DND-41 (cell line): ENCODE results near the gene RUNX3.

ENCODE experiments used
- ATAC-seq: fragments of 200-7000 bp; cut with Tn5 transposase; 3 replicates; pipeline ENCODE4 v1.9.1; 2021; ENCODE audit warnings: low read depth; ENCODE audit not compliant: insufficient read depth
- DNase-seq: peaks from one replicate; pipeline ENCODE4 v3.0.0-alpha.2; 2020
- H2AFZ ChIP-seq: 2 replicates; pipeline ENCODE4 v1.6.0; 2012; ENCODE audit warnings: low read depth, low read length
- H3K27ac ChIP-seq: 2 replicates; pipeline ENCODE4 v1.5.1; 2012; ENCODE audit warnings: low read length, inconsistent platforms
- H3K27me3 ChIP-seq: fragments of 200-600 bp; sonication (generic); 2 replicates; pipeline ENCODE4 v1.6.0; 2012; ENCODE audit warnings: low read length, mild to moderate bottlenecking, inconsistent platforms; ENCODE audit not compliant: insufficient read depth, poor library complexity
- H3K36me3 ChIP-seq: 2 replicates; pipeline ENCODE4 v1.5.1; 2012; ENCODE audit warnings: low read length, inconsistent platforms; ENCODE audit not compliant: insufficient read depth
- H3K4me1 ChIP-seq: 2 replicates; pipeline ENCODE4 v1.5.1; 2012; ENCODE audit warnings: mild to moderate bottlenecking, low read length; ENCODE audit not compliant: insufficient read depth
- H3K4me2 ChIP-seq: 2 replicates; pipeline ENCODE4 v1.6.0; 2012; ENCODE audit warnings: mild to moderate bottlenecking, moderate library complexity, low read length, inconsistent platforms; ENCODE audit not compliant: insufficient read depth
- H3K4me3 ChIP-seq, 2 experiments: fragments of 200-600 bp in 1 of 2; shearing (Covaris generic) in 1 of 2; 2 replicates each; pipeline ENCODE4 v1.5.1; 2012 to 2016; ENCODE audit warnings: inconsistent platforms in 2 of 2, low read length in 2 of 2, mild to moderate bottlenecking in 2 of 2, low read depth in 1 of 2, moderate library complexity in 1 of 2
- H3K79me2 ChIP-seq: 2 replicates; pipeline ENCODE4 v1.6.0; 2012; ENCODE audit warnings: low read length, inconsistent platforms; ENCODE audit not compliant: insufficient read depth
- H3K9ac ChIP-seq: 2 replicates; pipeline ENCODE4 v1.6.0; 2012; ENCODE audit warnings: low read depth, mild to moderate bottlenecking, inconsistent platforms, low read length, moderate library complexity
- H3K9me3 ChIP-seq: 2 replicates; pipeline ENCODE4 v1.5.1; 2012; ENCODE audit warnings: low read length, moderate library complexity, mild to moderate bottlenecking, inconsistent platforms; ENCODE audit not compliant: insufficient read depth, severe bottlenecking
- H4K20me1 ChIP-seq: 2 replicates; pipeline ENCODE4 v1.6.0; 2012; ENCODE audit warnings: low read length; ENCODE audit not compliant: insufficient read depth
- EZH2 ChIP-seq: IDR thresholded peaks from 3 replicates; pipeline ENCODE4 v1.6.1; 2012; ENCODE audit warnings: borderline replicate concordance, low read depth, mild to moderate bottlenecking, moderate library complexity, low read length, inconsistent platforms; ENCODE audit not compliant: severe bottlenecking
- TF ChIP-seq, protein P1 (sequence below): IDR thresholded peaks from 2 replicates; pipeline ENCODE4 v1.5.1; 2012; ENCODE audit warnings: borderline replicate concordance, low read length, moderate library complexity, mild to moderate bottlenecking; ENCODE audit not compliant: poor library complexity, severe bottlenecking; ENCODE audit errors: extremely low read depth

The RUNX3 gene

GRCh38 chr1:24927473-24927872 lies 2.6 kb downstream of the RUNX3 start:
- peak overlapping the region; percentile 89 for H3K4me2 ChIP-seq
- no peak overlapping the region for H3K4me3 ChIP-seq
- H3K9ac ChIP-seq, result peak overlapping the region; percentile 74; the same call in 1 of the 2 replicates
- DNase-seq (no peak), ATAC-seq (no peak)
- H3K4me1 ChIP-seq, result peaks cover 50% of the 10 kb centered on the region
- H4K20me1 ChIP-seq, result peaks cover 42% of the 10 kb centered on the region
- H3K27me3 ChIP-seq, result peaks cover 33% of the 10 kb centered on the region
- H2AFZ ChIP-seq, result no peak overlapping the region
- peaks cover 29% of the 10 kb centered on the region for H3K79me2 ChIP-seq
- H3K36me3 ChIP-seq, result peaks cover 24% of the 10 kb centered on the region
- no peak for TF ChIP-seq EZH2
- TF ChIP-seq, protein P1, sequence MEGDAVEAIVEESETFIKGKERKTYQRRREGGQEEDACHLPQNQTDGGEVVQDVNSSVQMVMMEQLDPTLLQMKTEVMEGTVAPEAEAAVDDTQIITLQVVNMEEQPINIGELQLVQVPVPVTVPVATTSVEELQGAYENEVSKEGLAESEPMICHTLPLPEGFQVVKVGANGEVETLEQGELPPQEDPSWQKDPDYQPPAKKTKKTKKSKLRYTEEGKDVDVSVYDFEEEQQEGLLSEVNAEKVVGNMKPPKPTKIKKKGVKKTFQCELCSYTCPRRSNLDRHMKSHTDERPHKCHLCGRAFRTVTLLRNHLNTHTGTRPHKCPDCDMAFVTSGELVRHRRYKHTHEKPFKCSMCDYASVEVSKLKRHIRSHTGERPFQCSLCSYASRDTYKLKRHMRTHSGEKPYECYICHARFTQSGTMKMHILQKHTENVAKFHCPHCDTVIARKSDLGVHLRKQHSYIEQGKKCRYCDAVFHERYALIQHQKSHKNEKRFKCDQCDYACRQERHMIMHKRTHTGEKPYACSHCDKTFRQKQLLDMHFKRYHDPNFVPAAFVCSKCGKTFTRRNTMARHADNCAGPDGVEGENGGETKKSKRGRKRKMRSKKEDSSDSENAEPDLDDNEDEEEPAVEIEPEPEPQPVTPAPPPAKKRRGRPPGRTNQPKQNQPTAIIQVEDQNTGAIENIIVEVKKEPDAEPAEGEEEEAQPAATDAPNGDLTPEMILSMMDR, result no peak
- H3K27ac ChIP-seq, result no peak overlapping the region
- no peaks in the 10 kb centered on the region for H3K9me3 ChIP-seq

DNA sequence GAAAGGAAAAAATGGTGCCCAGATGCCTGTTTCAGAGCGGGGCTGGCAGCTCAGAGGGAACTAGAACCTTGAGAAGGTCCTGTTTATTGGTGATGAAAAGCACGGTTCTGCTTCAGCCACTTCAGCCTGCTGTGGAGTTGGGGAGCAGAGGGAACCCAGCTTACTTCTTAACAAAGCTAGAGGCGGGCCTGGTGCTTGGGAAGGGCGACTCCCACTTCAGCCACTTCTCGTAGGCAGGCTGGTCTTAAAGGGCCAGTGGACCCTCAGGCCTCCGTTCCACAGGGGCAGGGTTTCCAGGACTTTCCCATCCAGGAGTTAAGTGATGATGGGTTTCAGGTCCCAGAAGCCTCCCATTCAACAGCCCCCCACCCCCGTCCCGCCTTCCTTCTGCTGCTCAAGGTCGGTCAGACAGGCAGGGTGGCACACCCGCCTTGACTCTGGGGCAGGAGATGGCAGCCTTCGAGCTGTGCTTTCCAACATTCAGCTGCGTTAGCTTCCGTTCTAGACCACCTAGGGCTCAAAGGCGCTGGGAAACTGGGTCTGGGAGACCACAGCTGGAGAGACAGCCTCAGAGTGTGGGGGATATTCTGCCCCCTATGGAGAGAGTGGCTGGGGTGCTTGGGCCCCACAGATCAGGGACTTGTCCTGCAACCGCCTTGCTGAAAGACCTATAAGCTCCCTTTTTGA lies 3.4 kb downstream of the RUNX3 start:
- peaks cover 42% of the 10 kb centered on the region for H4K20me1 ChIP-seq
- ATAC-seq, result no peak
- peaks cover 50% of the 10 kb centered on the region for H3K4me1 ChIP-seq
- peaks cover 33% of the 10 kb centered on the region for H3K27me3 ChIP-seq
- TF ChIP-seq, protein P1, result no peak
- TF ChIP-seq EZH2, result no peak
- H3K4me2 ChIP-seq, result 0 out of 2 replicates have a peak overlapping the region, but pooled peaks have one; percentile 89
- H3K79me2 ChIP-seq, result peaks cover 29% of the 10 kb centered on the region
- H2AFZ ChIP-seq, result no peak overlapping the region
- no peak overlapping the region for H3K27ac ChIP-seq
- no peak overlapping the region for H3K4me3 ChIP-seq
- H3K9me3 ChIP-seq, result no peaks in the 10 kb centered on the region
- H3K36me3 ChIP-seq, result peaks cover 24% of the 10 kb centered on the region
- DNase-seq, result no peak
- no peak overlapping the region for H3K9ac ChIP-seq

- Histone ChIP-seq H3K4me2 (peak overlapping the region; percentile 11; the same call in 1 of the 2 replicates), H3K4me1 (peaks cover 46% of the 10 kb centered on the region), H3K27me3 (peaks cover 31% of the 10 kb centered on the region), H3K9me3 (no peaks in the 10 kb centered on the region), H4K20me1 (peaks cover 47% of the 10 kb centered on the region), H3K4me3 (no peak overlapping the region), H3K36me3 (peaks cover 28% of the 10 kb centered on the region), H3K27ac (no peak overlapping the region), H2AFZ (no peak overlapping the region), H3K79me2 (peaks cover 29% of the 10 kb centered on the region), H3K9ac (no peak overlapping the region)
- ATAC-seq (no peak), DNase-seq (no peak)
- TF ChIP-seq EZH2, result no peak
- TF ChIP-seq, protein P1, result no peak
Observed at GRCh38 chr1:24925963-24926362, 4.1 kb downstream of the RUNX3 start.
